ENCODE results near the gene CDC14A. TPM values are rescaled to one million over a fixed set of nuclear protein-coding genes. Genes with fewer than 3 reads are reported as not detected.

The CDC14A gene
- total and polyA plus RNA-seq, 2 of the 8 experiments (the other 6 are each of a cell fraction or from before 2014, with no cell fraction given) = 3.2 to 8.9 TPM

DNA sequence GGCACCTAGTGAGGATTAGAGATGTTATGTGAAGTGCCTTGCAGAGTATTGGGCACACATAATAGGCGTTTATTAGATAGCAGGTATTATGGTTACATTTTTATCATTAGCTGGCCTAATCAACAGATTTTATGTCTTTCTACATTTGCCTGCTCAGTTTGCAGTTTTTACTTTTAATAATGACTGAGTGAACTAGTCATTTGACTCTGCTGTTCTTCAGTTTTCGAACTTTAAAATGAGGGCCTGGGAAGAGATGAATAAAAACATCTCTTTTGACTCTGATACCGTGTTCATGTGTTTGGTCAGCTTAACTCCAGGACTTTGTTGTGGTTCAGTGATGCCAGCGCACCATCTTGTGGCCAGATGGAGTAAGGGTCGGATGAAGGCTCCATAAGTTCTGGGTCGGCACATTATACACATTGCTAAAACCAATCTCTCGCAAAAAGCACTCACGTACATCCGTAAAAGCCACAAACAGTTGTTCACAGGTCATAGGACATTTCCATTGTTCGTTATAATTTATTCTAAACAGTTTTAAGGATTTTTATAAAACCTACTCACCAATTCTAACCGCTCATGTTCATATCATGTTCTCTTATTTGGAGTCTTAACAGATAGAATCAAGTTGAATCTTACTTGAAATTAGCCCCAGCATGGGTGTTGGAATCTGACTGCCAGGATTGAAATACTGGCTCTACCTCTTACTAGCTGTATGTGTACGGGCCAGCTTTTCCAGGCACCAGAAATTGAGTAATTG lies 107.2 kb downstream of the CDC14A start (continued):
- no peak for TF ChIP-seq PHF8 (conservative IDR thresholded peaks at IDR 0.05; ENCODE audit: low read depth, low read length)
- no peak for TF ChIP-seq CREB1 (IDR thresholded peaks at IDR 0.05)
- no peak for TF ChIP-seq SAP30 (IDR thresholded peaks at IDR 0.05; ENCODE audit: insufficient read depth, insufficient replicate concordance, low read length)
- TF ChIP-seq, protein P1, sequence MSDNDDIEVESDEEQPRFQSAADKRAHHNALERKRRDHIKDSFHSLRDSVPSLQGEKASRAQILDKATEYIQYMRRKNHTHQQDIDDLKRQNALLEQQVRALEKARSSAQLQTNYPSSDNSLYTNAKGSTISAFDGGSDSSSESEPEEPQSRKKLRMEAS (IDR thresholded peaks at IDR 0.05) = no peak
- TF ChIP-seq YY1 (IDR thresholded peaks at IDR 0.05; ENCODE audit: low read depth, low read length) = 0 out of 2 replicates have a peak, but pooled peaks have one; percentile 41
- TF ChIP-seq RNF2 (IDR thresholded peaks at IDR 0.05; ENCODE audit: borderline replicate concordance, low read depth, low read length, missing control alignments, poor library complexity, severe bottlenecking) = no peak
- TF ChIP-seq ZNF274 (IDR thresholded peaks at IDR 0.05; ENCODE audit: borderline replicate concordance, extremely low read depth, low read length) = no peak
- TF ChIP-seq RBBP5 (IDR thresholded peaks at IDR 0.05; ENCODE audit: borderline replicate concordance, low read depth, low read length) = no peak

All from H1 (cell line).